ENCODE results near the gene PDE7B. TPM values are rescaled to one million over a fixed set of nuclear protein-coding genes. Genes with fewer than 3 reads are reported as not detected.

PDE7B gene
- total and polyA plus RNA-seq, 2 of the 4 experiments (the other 2 are of a cell fraction), result 7.8 to 12.4 TPM

- Histone ChIP-seq H3K36me3 (ENCODE audit: control insufficient read depth, insufficient read depth, low read length) (peaks cover 2% of the 10 kb centered on the region), H2BK5ac (ENCODE audit: low read depth, low read length, poor library complexity, severe bottlenecking) (peak overlapping the region; percentile 100), H3K9me3 (ENCODE audit: control insufficient read depth, insufficient read depth, low read length) (no peaks in the 10 kb centered on the region), H3K27ac (ENCODE audit: insufficient read depth, low read length) (peak overlapping the region; percentile 59), H2BK120ac (ENCODE audit: low read depth, low read length) (peak overlapping the region; percentile 94), H3K14ac (replicated peaks; ENCODE audit: low read depth, low read length) (peak overlapping the region; percentile 77), H4K8ac (ENCODE audit: low read depth in 2 of 2, low read length in 2 of 2) (peak overlapping the region; percentile 75 to 80; a peak in 3 of 4 replicates), H3K4me3 (ENCODE audit: insufficient read depth, low read depth, low read length) (no peak overlapping the region), H3K9me1 (ENCODE audit: insufficient read depth, low read length) (peaks cover 3% of the 10 kb centered on the region; the same call in 1 of the 2 replicates), H2AK5ac (ENCODE audit: low read depth, low read length) (peak overlapping the region; percentile 92), H4K91ac (ENCODE audit: insufficient read depth, low read depth, low read length) (peak overlapping the region; percentile 82; the same call in 1 of the 2 replicates), H3K4me2 (ENCODE audit: low read depth, low read length) (peak overlapping the region; percentile 36; the same call in 1 of the 2 replicates), H3K9ac (ENCODE audit: low read depth, low read length) (no peak overlapping the region), H3K27me3 (ENCODE audit: control insufficient read depth, insufficient read depth, low read length) (no peaks in the 10 kb centered on the region), H2BK20ac (ENCODE audit: low read depth, low read length) (peak overlapping the region; percentile 89; the same call in 1 of the 2 replicates), H2BK15ac (ENCODE audit: low read depth, low read length) (peak overlapping the region; percentile 98; the same call in 2 of the 3 replicates), H2AK9ac (replicated peaks; ENCODE audit: low read depth, low read length, poor library complexity) (no peak overlapping the region), H3K56ac (ENCODE audit: extremely low read depth, insufficient read depth, low read length) (0 out of 2 replicates have a peak overlapping the region, but pooled peaks have one; percentile 3), H2AFZ (replicated peaks; ENCODE audit: low read length, poor library complexity) (no peak overlapping the region), H3K79me1 (ENCODE audit: low read depth in 1 of 2, low read length in 2 of 2) (peaks cover 30 to 35% of the 10 kb centered on the region in 2 experiments), H3K18ac (ENCODE audit: low read depth, low read length) (peak overlapping the region; percentile 94; the same call in 1 of the 2 replicates), H4K20me1 (ENCODE audit: insufficient read depth, low read length) (no peaks in the 10 kb centered on the region), H4K5ac (ENCODE audit: low read depth, low read length) (peak overlapping the region; percentile 97), H3K4ac (ENCODE audit: low read depth, low read length) (peak overlapping the region; percentile 81; the same call in 1 of the 2 replicates), H3K23ac (ENCODE audit: low read depth, low read length) (peak overlapping the region; percentile 56; the same call in 1 of the 2 replicates), H3K4me1 (ENCODE audit: control insufficient read depth, insufficient read depth, low read length) (peaks cover 11% of the 10 kb centered on the region)
- ChIA-PET POLR2A (ENCODE audit: unreplicated experiment) (no interaction called here), CTCF (interaction anchor here (0.7 to 1.3 kb wide), 3 partner anchors 11 to 392 kb away, joined by 3 read pairs; no protein-coding TSS in a partner anchor)
- ATAC-seq (ENCODE audit: low read depth) (no peak), DNase-seq (no peak)
- BruUV-seq (replicated peaks), result no TSS peak
- in situ Hi-C loops (cut with MboI; ENCODE audit: low sequenced_read_pairs) (no loop called here), intact Hi-C loops (cut with micrococcal nuclease) (no loop called here), dilution Hi-C loops (cut with HindIII; ENCODE audit: low sequenced_read_pairs, unreplicated experiment) (no loop called here)
- WGBS, 2 experiments (ENCODE audit: extremely low coverage in 2 of 2, insufficient read length in 1 of 2), result 93% methylated on average over 4 of the region's 7 CpGs; no CpG with 5 or more reads in 1 of the 2 experiments
- TF ChIP-seq BHLHE40 (IDR thresholded peaks at IDR 0.05; ENCODE audit: low read depth, low read length) (no peak), NFE2L2 (IDR thresholded peaks at IDR 0.05; ENCODE audit: low read depth, low read length) (no peak), POLR2A (IDR thresholded peaks at IDR 0.05; ENCODE audit: low read depth, low read length) (no peak), CHD1 (IDR thresholded peaks at IDR 0.05; ENCODE audit: low read depth, low read length) (no peak), ELK1 (IDR thresholded peaks at IDR 0.05; ENCODE audit: borderline replicate concordance, low read depth, low read length) (no peak), RCOR1 (IDR thresholded peaks at IDR 0.05; ENCODE audit: insufficient replicate concordance, low read length) (no peak), CTCF (conservative IDR thresholded peaks at IDR 0.05; ENCODE audit: low read depth, low read length) (no peak), FOS (IDR thresholded peaks at IDR 0.05; ENCODE audit: low read depth, low read length) (no peak), RAD21 (IDR thresholded peaks at IDR 0.05; ENCODE audit: low read length) (no peak), MXI1 (IDR thresholded peaks at IDR 0.05; ENCODE audit: borderline replicate concordance, low read depth, low read length) (no peak), MAFK (IDR thresholded peaks at IDR 0.05; ENCODE audit: low read depth, low read length) (no peak), CEBPB (IDR thresholded peaks at IDR 0.05; ENCODE audit: low read depth, low read length) (no peak), RFX5 (IDR thresholded peaks at IDR 0.05; ENCODE audit: low read depth, low read length) (no peak), SMC3 (IDR thresholded peaks at IDR 0.05; ENCODE audit: low read depth, low read length) (no peak), MAZ (IDR thresholded peaks at IDR 0.05; ENCODE audit: borderline replicate concordance, low read depth, low read length) (no peak)
- TF ChIP-seq, protein P1, sequence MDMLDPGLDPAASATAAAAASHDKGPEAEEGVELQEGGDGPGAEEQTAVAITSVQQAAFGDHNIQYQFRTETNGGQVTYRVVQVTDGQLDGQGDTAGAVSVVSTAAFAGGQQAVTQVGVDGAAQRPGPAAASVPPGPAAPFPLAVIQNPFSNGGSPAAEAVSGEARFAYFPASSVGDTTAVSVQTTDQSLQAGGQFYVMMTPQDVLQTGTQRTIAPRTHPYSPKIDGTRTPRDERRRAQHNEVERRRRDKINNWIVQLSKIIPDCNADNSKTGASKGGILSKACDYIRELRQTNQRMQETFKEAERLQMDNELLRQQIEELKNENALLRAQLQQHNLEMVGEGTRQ (IDR thresholded peaks at IDR 0.05; ENCODE audit: low read depth, low read length), result no peak
These were observed 69.2 kb downstream of the PDE7B start for GRCh38 chr6:135920689-135921088.
